HG03280 (cell line): ENCODE measurements around the gene NUP98.
"Not testable (repeated sequence)": the region's sequence is repeated elsewhere in the genome, so short reads cannot be mapped to it uniquely, and the experiment has no call there.

Experiments used
- ATAC-seq: cut with Tn5 transposase; IDR thresholded peaks from one replicate; pipeline ENCODE4 v1.9.1; 2021; ENCODE audit warnings: mild to moderate bottlenecking, moderate library complexity; ENCODE audit not compliant: unreplicated experiment

The NUP98 gene

GRCh38 chr11:3802011-3802790 is 4.8 kb upstream of the NUP98 start:
- ATAC-seq = no peak

GRCh38 chr11:3799873-3800272 is 2.5 kb upstream of the NUP98 start:
- ATAC-seq = no peak

GRCh38 chr11:3799143-3799542 is 1.8 kb upstream of the NUP98 start:
- ATAC-seq = no peak

GRCh38 chr11:3796801-3797328 is 489 bp downstream of the NUP98 start:
- peak; percentile 27 for ATAC-seq

GRCh38 chr11:3796346-3796745 is 1.0 kb downstream of the NUP98 start:
- no peak for ATAC-seq

- ATAC-seq = no peak
These were observed 1.4 kb downstream of the NUP98 start for GRCh38 chr11:3796002-3796311.

- ATAC-seq = no peak
These were observed 2.0 kb downstream of the NUP98 start for GRCh38 chr11:3795131-3796001.

- ATAC-seq = not testable (repeated sequence)
These were observed 3.0 kb downstream of the NUP98 start for GRCh38 chr11:3794387-3794786.

- no peak for ATAC-seq
These were observed 10.4 kb downstream of the NUP98 start for GRCh38 chr11:3786781-3787428.

- no peak for ATAC-seq
These were observed 13.7 kb downstream of the NUP98 start for GRCh38 chr11:3783611-3784010.

- ATAC-seq = no peak
These were observed 14.4 kb downstream of the NUP98 start for GRCh38 chr11:3782963-3783362.

GRCh38 chr11:3781423-3781822 is 15.9 kb downstream of the NUP98 start:
- no peak for ATAC-seq

- ATAC-seq = no peak
These were observed 21.5 kb downstream of the NUP98 start for GRCh38 chr11:3775736-3776406.

- ATAC-seq = no peak
These were observed 24.2 kb downstream of the NUP98 start for GRCh38 chr11:3773180-3773579.

- no peak for ATAC-seq
These were observed 29.8 kb downstream of the NUP98 start for GRCh38 chr11:3767536-3767935.

GRCh38 chr11:3766836-3767235 is 30.5 kb downstream of the NUP98 start:
- not testable (repeated sequence) for ATAC-seq

- ATAC-seq = no peak
These were observed 33.1 kb downstream of the NUP98 start for GRCh38 chr11:3764266-3764665.

GRCh38 chr11:3755151-3755550 is 42.2 kb downstream of the NUP98 start:
- no peak for ATAC-seq

GRCh38 chr11:3753110-3753509 is 44.2 kb downstream of the NUP98 start:
- ATAC-seq = no peak

GRCh38 chr11:3747704-3748103 is 49.6 kb downstream of the NUP98 start:
- no peak for ATAC-seq

- ATAC-seq = no peak
These were observed 52.2 kb downstream of the NUP98 start for GRCh38 chr11:3745161-3745560.
